ENCODE results near the gene ADK. TPM values are rescaled to one million over a fixed set of nuclear protein-coding genes. Genes with fewer than 3 reads are reported as not detected.

Gene ADK
- total and polyA plus RNA-seq, 2 experiments from 2014 or later: 39.9 to 53.0 TPM

DNA sequence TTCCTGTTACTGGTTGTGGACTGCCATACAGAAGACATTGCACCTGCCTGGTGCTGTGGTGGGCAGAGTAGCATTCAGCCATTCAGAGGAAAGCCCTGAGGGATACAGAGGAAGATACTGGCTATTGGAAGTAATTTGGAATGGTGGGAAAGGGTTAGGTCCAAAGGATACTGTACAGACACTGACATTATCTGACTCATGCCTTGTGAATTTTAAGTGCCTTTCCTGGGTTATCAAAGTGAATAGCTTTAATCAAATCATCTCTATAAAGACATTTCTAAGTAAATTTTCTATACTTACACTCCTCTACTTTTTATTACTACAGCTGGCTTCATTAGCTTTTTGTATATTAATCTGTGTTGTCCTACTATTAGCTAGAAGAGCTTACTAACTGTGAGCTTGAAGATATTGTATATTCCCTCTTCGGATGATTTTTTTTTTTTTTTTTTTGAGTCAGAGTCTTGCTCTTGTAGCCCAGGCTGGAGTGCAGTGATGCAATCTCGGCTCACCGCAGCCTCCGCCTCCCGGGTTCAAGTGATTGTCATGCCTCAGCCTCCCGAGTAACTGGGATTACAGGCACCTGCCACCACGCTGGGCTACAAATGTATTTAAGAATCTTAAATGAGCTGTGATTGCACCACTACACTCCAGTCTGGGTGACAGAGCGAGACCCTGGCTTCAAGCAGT is 186.5 kb downstream of the ADK start:
- peaks cover 14% of the 10 kb centered on the region; the same call in 2 of the 3 replicates for H3K36me3 Mint-ChIP-seq (ENCODE audit: low read depth)
- peaks cover 4% of the 10 kb centered on the region; the same call in 1 of the 3 replicates for H3K9me3 Mint-ChIP-seq

More for the DNA sequence above, 186.5 kb downstream of the ADK start:
- Histone ChIP-seq H3K36me3 (ENCODE audit: insufficient read depth) (no peaks in the 10 kb centered on the region), H3K9me2 (ENCODE audit: insufficient read depth) (no peaks in the 10 kb centered on the region), H3K4me3 (no peak overlapping the region), H3K4me2 (no peak overlapping the region), H3K4me1 (ENCODE audit: insufficient read depth) (no peaks in the 10 kb centered on the region), H3F3A (replicated peaks; ENCODE audit: low read depth) (no peaks in the 10 kb centered on the region), H2AFZ (no peak overlapping the region), H3K79me2 (replicated peaks; ENCODE audit: insufficient read depth) (no peaks in the 10 kb centered on the region), H4K20me1 (replicated peaks; ENCODE audit: insufficient read depth) (no peaks in the 10 kb centered on the region), H3K27ac (ENCODE audit: low read depth) (no peak overlapping the region), H3K27me3 (ENCODE audit: insufficient read depth) (no peaks in the 10 kb centered on the region)
- no peaks in the 10 kb centered on the region for H3K4me1 Mint-ChIP-seq
- H3K27me3 Mint-ChIP-seq (ENCODE audit: insufficient read depth, low read depth, poor library complexity): peaks cover under 1% of the 10 kb centered on the region
- DNase-seq (ENCODE audit: low spot score): no peak
- H3K27ac Mint-ChIP-seq: peak overlapping the region; percentile 13; the same call in 1 of the 2 replicates
- TF ChIP-seq, protein P1, sequence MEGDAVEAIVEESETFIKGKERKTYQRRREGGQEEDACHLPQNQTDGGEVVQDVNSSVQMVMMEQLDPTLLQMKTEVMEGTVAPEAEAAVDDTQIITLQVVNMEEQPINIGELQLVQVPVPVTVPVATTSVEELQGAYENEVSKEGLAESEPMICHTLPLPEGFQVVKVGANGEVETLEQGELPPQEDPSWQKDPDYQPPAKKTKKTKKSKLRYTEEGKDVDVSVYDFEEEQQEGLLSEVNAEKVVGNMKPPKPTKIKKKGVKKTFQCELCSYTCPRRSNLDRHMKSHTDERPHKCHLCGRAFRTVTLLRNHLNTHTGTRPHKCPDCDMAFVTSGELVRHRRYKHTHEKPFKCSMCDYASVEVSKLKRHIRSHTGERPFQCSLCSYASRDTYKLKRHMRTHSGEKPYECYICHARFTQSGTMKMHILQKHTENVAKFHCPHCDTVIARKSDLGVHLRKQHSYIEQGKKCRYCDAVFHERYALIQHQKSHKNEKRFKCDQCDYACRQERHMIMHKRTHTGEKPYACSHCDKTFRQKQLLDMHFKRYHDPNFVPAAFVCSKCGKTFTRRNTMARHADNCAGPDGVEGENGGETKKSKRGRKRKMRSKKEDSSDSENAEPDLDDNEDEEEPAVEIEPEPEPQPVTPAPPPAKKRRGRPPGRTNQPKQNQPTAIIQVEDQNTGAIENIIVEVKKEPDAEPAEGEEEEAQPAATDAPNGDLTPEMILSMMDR (conservative IDR thresholded peaks at IDR 0.05; ENCODE audit: low read depth in 2 of 2): no peak
- TF ChIP-seq STAT1 (IDR thresholded peaks at IDR 0.05; ENCODE audit: unreplicated experiment) (no peak), POLR2AphosphoS5 (IDR thresholded peaks at IDR 0.05; ENCODE audit: low read depth) (no peak), CREB1 (CRISPR knock-in tag; IDR thresholded peaks at IDR 0.05; ENCODE audit: low read depth) (no peak), NANOG (IDR thresholded peaks at IDR 0.05; ENCODE audit: borderline replicate concordance) (no peak), ZNF331 (CRISPR knock-in tag; IDR thresholded peaks at IDR 0.05; ENCODE audit: low read depth) (no peak), EZH2 (IDR thresholded peaks at IDR 0.05; ENCODE audit: low read depth, unreplicated experiment) (no peak), EZH2phosphoT487 (IDR thresholded peaks at IDR 0.05; ENCODE audit: unreplicated experiment) (no peak), JUNB (IDR thresholded peaks at IDR 0.05; ENCODE audit: unreplicated experiment) (no peak), ZNF114 (CRISPR knock-in tag; IDR thresholded peaks at IDR 0.05) (no peak)
- TF ChIP-seq, protein P2, sequence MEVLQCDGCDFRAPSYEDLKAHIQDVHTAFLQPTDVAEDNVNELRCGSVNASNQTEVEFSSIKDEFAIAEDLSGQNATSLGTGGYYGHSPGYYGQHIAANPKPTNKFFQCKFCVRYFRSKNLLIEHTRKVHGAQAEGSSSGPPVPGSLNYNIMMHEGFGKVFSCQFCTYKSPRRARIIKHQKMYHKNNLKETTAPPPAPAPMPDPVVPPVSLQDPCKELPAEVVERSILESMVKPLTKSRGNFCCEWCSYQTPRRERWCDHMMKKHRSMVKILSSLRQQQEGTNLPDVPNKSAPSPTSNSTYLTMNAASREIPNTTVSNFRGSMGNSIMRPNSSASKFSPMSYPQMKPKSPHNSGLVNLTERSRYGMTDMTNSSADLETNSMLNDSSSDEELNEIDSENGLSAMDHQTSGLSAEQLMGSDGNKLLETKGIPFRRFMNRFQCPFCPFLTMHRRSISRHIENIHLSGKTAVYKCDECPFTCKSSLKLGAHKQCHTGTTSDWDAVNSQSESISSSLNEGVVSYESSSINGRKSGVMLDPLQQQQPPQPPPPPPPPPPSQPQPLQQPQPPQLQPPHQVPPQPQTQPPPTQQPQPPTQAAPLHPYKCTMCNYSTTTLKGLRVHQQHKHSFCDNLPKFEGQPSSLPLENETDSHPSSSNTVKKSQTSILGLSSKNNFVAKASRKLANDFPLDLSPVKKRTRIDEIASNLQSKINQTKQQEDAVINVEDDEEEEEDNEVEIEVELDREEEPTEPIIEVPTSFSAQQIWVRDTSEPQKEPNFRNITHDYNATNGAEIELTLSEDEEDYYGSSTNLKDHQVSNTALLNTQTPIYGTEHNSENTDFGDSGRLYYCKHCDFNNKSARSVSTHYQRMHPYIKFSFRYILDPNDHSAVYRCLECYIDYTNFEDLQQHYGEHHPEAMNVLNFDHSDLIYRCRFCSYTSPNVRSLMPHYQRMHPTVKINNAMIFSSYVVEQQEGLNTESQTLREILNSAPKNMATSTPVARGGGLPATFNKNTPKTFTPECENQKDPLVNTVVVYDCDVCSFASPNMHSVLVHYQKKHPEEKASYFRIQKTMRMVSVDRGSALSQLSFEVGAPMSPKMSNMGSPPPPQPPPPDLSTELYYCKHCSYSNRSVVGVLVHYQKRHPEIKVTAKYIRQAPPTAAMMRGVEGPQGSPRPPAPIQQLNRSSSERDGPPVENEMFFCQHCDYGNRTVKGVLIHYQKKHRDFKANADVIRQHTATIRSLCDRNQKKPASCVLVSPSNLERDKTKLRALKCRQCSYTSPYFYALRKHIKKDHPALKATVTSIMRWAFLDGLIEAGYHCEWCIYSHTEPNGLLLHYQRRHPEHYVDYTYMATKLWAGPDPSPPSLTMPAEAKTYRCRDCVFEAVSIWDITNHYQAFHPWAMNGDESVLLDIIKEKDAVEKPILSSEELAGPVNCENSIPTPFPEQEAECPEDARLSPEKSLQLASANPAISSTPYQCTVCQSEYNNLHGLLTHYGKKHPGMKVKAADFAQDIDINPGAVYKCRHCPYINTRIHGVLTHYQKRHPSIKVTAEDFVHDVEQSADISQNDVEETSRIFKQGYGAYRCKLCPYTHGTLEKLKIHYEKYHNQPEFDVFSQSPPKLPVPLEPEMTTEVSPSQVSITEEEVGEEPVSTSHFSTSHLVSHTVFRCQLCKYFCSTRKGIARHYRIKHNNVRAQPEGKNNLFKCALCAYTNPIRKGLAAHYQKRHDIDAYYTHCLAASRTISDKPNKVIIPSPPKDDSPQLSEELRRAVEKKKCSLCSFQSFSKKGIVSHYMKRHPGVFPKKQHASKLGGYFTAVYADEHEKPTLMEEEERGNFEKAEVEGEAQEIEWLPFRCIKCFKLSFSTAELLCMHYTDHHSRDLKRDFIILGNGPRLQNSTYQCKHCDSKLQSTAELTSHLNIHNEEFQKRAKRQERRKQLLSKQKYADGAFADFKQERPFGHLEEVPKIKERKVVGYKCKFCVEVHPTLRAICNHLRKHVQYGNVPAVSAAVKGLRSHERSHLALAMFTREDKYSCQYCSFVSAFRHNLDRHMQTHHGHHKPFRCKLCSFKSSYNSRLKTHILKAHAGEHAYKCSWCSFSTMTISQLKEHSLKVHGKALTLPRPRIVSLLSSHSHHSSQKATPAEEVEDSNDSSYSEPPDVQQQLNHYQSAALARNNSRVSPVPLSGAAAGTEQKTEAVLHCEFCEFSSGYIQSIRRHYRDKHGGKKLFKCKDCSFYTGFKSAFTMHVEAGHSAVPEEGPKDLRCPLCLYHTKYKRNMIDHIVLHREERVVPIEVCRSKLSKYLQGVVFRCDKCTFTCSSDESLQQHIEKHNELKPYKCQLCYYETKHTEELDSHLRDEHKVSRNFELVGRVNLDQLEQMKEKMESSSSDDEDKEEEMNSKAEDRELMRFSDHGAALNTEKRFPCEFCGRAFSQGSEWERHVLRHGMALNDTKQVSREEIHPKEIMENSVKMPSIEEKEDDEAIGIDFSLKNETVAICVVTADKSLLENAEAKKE (CRISPR knock-in tag; IDR thresholded peaks at IDR 0.05): no peak
- TF ChIP-seq, protein P3, sequence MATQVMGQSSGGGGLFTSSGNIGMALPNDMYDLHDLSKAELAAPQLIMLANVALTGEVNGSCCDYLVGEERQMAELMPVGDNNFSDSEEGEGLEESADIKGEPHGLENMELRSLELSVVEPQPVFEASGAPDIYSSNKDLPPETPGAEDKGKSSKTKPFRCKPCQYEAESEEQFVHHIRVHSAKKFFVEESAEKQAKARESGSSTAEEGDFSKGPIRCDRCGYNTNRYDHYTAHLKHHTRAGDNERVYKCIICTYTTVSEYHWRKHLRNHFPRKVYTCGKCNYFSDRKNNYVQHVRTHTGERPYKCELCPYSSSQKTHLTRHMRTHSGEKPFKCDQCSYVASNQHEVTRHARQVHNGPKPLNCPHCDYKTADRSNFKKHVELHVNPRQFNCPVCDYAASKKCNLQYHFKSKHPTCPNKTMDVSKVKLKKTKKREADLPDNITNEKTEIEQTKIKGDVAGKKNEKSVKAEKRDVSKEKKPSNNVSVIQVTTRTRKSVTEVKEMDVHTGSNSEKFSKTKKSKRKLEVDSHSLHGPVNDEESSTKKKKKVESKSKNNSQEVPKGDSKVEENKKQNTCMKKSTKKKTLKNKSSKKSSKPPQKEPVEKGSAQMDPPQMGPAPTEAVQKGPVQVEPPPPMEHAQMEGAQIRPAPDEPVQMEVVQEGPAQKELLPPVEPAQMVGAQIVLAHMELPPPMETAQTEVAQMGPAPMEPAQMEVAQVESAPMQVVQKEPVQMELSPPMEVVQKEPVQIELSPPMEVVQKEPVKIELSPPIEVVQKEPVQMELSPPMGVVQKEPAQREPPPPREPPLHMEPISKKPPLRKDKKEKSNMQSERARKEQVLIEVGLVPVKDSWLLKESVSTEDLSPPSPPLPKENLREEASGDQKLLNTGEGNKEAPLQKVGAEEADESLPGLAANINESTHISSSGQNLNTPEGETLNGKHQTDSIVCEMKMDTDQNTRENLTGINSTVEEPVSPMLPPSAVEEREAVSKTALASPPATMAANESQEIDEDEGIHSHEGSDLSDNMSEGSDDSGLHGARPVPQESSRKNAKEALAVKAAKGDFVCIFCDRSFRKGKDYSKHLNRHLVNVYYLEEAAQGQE (IDR thresholded peaks at IDR 0.05; ENCODE audit: unreplicated experiment): no peak
- TF ChIP-seq, protein P4, sequence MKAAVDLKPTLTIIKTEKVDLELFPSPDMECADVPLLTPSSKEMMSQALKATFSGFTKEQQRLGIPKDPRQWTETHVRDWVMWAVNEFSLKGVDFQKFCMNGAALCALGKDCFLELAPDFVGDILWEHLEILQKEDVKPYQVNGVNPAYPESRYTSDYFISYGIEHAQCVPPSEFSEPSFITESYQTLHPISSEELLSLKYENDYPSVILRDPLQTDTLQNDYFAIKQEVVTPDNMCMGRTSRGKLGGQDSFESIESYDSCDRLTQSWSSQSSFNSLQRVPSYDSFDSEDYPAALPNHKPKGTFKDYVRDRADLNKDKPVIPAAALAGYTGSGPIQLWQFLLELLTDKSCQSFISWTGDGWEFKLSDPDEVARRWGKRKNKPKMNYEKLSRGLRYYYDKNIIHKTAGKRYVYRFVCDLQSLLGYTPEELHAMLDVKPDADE (IDR thresholded peaks at IDR 0.05): no peak
- H3K4me3 Mint-ChIP-seq: no peak overlapping the region
- no peak for ATAC-seq
